NCI-H1694 treated with DMSO at 0.1 percent for 48 hours (cell line): ENCODE measurements around the gene HHIPL1.

Experiments
- DNase-seq: peaks from one replicate; lab custom pipeline; 2025; lab: John Stamatoyannopoulos, UW

The HHIPL1 gene

DNA sequence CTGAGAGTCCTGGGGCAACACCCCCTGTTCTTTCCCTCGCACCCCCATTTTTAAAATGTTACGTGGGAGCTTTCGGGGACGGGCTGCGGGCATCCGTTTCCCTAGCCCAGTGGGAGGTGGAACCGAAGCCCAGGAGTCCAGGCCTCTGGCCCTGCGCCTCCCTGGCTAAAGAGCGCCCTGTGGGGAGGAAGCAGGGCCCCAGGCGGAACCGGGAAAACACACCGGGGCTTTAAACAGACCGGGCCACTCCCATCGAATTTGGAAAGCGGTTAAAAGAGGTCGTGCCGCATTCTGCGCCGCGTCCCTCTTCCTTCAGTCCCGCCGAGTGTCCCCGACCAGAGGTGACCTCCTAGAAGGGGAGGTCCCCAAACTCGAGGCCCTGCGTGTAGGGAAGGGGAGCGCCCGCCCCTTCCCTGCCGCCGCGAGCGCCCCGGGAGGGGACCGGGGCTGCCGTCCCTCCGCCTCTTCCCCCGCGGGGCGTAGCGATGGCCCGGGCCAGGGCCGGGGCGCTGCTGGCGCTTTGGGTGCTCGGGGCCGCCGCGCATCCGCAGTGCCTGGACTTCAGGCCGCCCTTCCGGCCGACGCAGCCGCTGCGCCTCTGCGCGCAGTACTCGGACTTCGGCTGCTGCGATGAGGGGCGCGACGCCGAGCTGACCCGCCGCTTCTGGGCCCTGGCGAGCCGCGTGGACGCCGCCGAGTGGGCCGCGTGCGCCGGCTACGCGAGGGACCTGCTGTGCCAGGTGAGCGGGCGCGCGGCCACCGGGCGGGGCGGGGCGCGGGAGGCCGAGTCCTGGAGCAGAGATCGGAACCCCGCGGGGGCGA lies at the start of gene HHIPL1:
TSS of gene HHIPL1 (plus strand) at position 407 of the 822 bp plus-strand sequence. CDS start at position 486, 79 bp downstream.
- DNase-seq, result no peak

DNA sequence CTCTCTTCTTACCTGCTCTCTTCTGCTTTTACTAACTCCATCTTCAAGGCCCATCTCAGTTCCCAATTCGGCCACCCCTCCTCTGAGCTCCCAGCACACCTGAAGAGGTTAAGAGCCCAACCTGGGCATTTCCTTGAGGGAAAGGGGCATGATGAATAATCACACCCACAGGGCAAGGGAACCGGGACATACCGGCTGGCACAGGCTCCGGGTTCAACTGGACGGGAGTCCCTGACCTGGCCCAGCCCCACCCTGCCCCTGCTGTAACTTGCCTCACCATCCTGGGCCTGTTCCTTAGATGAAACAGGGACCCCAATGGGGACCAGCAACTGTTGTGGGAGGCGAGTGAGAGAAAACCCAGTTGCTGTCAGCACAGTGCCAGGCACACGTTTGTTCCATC lies 49.4 kb upstream of the HHIPL1 start:
- no peak for DNase-seq

DNA sequence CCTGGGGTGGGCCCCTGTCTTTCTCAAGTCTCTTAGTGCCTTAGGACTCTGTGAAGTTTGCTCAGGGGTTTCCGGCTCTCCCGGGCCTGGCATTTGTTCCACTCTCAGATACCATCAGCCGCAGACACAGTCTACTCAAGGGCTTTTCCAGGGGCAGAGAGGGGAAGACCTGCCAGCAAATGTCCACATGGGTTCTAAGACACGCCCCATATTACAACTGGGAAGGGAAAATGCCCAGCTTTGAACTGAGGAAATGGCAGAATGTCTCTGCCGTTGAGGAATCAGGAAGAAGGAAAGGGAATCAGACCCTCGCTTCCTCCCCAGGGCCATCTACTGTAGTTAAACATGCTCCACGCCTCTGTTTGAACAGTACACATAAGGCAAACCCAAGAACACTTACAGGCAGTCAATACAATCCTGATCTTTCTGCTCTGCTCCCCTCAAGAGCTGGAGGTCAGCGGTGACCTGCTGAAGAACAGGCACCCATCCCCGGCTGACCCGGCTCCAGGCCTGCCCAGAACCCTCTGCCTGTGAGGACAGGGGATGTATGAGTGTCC lies 48.8 kb upstream of the HHIPL1 start:
- DNase-seq, result no peak

DNA sequence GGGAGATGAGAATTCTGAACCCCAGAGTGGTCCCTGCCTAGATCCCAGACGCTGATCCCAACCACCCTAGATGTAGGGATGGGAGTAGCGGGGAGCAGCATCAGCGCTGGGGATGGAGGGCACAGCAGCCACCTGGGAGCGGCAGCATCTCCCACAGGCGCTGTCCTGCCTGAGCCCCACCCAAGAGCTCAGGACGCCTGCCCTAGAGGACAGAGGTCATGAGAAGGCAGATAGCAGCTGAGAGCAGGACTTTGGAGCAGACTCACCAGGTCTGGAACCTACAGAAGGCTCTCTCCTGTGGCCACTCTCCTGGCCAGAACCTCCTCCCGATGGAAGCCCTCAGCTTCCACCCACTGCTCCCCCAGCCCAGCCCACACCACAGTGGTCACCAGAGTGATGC lies 48.2 kb upstream of the HHIPL1 start:
- DNase-seq, result no peak

DNA sequence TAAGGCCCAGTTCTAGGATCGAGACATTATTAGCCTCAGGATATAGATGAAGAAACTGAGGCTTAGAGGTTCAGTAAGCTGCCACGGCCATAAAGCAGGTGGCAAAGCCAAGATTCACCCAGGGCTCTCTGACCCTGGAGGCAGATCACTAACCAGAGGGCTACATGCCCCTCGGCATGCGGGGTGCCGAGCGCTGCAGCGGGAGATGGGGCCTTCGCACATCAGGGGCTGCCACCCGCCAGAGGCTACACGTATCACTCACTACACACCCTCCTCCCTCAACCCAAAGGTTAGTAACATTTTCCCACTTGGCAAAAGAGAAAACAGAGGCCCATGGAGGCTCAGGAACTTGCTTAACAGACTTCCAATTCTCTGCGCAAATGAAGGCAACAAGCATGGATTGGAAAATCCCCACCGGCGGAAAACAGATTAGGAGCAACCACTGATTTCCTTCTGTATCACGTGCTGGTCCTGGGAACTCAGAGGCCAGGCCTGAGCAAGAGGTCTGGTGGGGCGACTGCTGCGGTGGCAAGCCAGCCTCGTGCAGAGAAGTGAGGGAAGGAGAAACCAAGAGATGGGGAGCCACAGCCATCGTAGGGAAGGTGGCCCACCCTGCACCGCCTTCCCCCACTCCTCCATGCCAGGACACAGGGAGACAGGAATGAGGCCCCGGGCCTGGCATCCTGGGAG lies 46.9 kb upstream of the HHIPL1 start:
- DNase-seq, result no peak

DNA sequence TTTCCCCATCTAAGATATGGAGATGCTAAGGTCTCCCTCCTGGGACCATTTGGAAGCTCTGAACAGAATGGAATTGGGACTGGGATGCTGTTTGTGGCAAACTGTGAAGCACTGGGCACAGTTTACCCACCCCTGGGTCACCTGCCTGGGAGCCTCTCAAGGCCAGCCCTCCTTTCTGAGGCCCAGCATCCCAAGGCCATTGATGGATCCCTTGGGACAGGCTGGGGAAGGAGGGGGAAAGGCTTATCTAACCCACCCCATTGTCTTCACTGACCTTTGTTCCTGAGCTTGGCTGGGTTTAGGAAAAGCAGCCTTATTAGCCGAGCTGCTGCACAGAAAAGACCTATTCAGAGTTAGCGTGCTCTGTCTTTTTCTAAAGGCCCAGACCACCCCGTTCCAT lies 46.2 kb upstream of the HHIPL1 start:
- no peak for DNase-seq

DNA sequence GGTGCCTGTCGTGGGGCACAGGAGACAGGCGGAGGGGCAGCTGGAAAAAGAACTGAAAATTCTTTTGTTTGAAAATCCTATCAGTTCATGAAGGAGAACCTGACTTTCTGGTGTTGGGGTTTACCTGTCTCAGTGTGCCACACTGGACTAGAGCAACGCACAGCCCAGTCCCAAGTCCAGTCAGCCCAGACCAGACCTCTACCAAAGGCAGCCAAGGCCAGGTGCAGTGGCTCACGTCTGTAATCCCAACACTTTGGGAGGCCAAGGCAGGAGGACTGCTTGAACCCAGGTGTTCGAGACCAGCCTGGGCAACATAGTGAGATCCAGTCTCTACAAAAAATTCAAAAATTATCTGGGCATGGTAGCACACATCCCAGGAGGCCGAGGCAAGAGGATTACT lies 45.5 kb upstream of the HHIPL1 start:
- DNase-seq, result no peak

DNA sequence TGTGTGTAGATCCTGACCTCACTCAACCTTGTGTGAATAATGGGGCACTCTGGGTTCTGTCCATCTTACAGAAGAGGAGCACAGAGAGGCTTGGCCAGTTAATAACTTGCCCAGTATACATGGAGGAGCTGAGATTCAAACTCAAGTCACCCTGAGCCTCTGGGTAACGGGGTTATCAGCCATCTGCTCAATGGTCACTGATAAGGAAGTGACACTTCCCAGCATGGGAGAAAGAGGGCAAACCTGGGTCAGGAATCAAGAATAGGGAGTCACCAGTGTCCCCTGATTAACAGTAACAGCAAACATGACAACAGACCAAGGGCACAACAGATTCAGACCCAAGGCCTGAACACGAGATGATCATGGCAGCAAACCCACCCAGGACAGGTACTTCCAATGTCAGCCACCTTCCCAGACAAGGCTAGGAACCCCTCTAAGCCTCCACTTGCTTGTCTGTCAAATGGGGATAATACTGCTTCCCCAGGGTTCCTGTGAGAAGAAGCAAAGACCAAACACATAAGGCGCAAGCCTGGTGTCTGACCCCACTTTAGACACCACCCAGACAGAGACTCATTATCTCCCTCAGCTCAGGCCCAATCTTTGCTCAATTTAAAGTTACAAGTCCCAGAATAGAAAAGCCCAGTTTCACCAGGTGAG lies 44.6 kb upstream of the HHIPL1 start:
- no peak for DNase-seq

DNA sequence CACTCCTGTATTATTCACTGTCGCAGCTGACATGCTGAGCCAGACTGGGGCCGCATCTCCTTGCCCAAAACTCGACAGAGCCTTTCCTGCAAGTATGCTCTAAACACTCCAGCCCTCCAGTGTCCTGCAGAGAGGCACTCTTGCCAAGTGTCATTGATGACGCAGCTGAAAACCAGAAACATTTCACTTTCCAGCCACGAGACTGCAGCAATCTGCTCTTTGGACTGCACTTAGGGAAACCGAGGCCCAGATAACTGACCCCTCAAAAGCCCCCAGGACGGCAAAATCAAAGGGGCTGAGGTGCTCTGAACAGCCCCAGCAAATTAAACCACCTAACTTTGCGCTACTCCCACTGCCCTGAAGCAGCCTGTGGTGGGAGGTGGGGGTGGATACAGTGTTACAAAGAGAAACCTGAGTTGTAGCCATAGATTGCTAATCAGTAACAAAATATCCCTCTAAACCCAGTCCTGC lies 43.5 kb upstream of the HHIPL1 start:
- no peak for DNase-seq

DNA sequence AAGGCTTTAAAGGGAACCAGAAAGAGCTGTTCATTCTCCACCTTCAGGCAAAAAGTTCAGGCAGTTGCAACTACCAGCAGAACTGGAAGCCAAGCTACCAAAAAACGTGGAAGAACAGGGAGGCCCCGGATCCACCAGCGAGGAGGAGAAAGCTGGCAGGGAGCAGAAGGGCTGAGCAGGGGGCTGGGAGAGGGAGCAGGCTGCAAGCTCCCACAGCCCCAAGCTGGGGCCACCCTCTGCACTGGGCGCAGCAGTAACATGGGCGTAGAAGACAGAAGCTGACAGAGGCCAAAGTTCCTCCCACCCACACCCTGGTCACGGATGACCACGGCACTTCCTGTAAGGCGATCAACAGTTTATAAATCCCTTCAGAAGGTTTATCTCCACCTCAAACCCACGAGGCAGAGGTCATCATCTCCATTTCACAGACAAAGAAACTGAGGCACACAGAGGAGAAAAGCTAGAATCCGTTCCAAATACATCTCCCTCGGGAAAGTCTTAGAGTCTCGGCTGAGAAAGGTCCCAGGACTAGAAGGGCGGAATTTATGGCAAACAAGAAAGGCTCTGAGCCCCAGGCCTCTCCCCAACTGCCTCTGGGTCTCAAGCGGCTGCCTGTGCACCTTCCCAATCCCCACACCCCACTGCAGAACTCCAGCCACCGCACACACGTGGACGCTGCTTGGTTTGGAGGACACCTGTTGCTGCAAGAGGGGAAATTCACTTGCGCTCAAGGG lies 42.7 kb upstream of the HHIPL1 start:
- DNase-seq, result peak; percentile 36

DNA sequence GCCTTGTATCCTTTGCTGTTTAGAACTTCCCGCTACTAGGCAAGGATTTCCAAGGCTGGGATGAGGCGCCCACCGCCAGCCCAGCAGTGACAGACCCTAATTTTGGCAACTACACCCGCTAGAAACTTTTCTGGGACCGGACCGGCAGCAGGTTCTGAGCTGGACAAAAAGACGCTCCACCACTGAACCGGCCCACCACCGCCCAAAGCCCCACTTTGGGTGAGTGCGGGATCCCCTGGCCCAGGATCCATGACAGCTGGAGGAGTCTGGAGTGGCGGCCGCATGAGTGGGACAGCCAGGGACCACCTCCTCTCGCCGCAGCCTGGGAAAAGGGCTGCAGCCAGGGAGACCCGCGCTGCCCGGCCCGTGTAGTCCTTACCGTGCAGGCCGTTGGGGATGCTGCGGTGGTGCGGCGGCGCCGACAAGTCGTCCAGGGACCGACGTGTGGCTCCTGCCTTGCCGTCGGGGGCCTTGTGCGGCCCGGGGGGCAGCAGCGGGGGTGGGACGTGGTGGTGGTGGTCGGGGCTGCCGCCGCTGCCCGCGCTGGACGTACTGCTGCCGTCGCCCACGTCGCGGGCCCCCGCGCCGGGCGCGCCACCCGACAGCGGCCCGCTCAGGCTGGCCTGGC lies 42.0 kb upstream of the HHIPL1 start:
- DNase-seq, result no peak

DNA sequence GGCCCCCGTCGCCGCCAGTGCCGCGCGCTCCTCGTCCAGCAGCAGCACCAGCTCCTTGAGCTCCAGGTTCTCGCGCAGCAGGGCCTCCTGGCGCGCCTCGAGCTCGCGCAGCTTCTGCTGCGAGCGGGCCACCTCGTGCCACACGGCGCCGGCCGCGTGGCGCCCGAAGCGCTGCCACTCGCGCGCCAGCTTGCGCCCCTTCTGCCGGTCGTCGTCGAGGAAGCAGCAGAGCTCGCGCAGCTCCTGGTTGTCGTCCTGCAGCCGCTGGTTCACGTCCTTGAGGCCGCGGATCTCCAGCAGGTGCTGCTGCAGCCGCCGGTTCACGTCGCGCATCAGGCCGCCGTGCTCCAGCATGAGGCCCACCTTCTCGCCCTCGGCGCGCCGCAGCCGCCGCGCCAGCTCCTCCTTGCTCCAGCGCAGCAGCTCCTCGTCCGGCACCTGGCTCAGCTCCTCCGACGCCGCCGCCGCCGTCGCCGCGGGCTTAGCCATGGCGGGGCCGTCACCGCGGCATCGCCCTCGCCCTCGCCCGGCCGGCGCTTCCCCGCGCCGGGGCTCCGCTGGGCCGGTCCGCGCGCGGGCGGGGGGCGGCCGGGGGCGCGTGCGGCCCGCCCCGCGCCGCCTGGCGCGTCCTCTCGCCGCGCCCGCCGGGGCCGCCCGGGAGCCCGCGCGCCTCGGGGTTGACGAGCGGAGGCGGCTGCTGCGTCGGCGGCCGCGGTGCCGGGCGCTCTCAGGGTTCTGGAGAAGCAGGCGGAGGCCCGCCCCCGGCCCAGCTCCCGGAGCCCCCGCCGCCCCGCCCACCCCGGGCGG lies 41.3 kb upstream of the HHIPL1 start, which contains the start of gene CCDC85C:
TSS of gene CCDC85C (minus strand) at position 737 of the 807 bp plus-strand sequence. CDS start at position 489, 248 bp downstream.
- DNase-seq, result no peak

DNA sequence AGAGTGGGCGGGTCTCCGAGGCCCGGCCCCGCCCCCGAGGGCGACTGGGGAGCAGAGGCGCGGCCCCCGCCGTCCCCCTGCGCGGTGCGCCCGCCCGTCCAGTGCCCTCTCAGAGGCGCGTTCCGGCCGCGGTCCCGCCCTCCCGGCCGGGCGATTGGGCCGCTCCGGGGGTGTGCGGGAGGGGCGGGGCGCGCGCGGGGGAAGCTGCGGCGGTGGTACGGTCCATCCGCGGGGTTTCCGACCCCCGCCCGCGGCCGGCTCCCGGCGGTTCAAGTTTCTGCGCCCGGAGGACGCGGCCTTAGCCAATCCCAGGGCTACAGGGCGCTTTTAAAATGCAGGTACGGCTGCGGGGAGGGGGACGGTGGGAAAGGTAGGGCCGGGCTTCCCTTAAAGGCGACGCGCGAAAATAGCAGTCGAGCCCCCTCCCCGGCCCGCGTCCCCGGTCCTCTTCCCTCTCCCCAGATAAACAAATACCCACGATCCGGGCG lies 40.6 kb upstream of the HHIPL1 start:
- DNase-seq, result peak; percentile 98

DNA sequence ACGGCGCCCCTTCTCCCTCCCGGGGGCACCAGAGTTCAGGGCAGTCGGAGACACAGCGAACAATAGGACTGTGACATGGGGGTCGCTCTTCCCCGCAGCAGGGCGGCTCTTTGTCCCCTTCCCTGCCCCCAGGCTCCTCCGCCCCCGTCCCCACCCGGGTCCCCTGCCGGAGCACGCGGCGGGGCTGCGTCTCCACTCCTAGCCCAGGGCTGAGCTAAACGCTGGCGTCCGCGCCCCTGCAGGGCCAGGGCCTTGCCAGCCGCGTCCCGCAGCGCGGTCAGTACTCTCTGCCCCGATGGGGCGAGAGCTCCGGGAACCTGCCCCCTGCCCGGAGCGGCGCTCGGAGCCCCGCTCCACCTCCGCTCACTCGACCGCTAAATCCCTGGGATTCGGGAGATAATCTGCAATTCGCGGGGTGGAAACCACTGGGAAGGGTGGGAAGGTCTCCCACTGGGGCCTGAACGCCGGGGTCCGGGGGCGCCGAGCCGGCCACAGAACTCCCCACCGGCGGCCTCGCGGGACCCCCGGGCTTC lies 40.1 kb upstream of the HHIPL1 start:
- no peak for DNase-seq

DNA sequence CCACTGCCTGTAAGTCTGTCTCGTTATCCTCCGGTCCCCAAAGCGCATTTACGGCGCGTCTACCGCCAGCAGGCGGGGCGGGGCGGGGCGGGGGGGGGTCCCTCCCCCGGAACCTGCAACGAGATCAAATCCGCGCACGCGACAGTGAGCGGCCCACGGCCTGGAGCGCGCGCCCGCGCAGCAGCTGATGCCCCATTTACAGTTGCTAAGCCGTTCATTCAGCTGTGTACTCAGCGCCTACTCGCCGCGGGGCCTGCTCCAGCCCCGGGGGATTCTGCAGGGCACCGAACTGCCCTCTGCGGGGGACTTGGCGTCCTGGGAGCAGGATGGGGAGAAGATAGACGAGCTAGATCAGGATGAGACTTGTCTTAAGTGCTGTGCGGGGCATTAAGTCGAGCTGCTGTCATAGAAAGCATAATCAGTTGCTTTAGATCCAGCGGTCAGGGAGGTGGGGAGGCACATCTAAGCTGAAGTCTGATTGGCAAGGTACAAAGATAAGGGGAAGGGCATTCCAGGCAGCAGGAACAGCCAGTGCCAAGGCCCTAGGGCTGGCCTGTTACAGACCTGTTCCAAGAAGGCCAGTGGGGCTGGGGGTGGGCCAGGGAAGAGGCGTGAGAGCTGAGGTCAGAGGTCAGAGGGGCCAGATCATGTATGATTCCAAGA lies 39.5 kb upstream of the HHIPL1 start:
- DNase-seq, result peak; percentile 95

DNA sequence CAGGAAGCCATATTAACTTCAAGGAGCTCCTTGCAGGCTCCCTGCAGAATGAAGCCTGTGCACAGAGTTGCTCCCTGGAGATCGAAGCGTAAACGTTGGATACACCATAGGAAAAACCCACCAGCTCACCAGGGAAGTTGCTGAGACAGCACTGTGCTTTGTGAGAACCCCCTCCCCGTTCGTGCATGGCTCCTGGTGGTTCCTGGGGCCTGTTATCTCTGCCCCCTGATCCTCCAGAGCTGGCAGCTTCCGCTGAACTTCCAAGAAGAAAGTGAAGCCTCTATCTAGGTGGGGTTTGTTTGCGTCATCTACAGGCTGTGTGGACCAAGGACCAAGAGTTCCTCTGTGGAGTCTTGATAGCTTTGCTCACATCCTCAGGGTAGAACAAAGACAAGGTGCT lies 38.6 kb upstream of the HHIPL1 start:
- DNase-seq, result no peak

DNA sequence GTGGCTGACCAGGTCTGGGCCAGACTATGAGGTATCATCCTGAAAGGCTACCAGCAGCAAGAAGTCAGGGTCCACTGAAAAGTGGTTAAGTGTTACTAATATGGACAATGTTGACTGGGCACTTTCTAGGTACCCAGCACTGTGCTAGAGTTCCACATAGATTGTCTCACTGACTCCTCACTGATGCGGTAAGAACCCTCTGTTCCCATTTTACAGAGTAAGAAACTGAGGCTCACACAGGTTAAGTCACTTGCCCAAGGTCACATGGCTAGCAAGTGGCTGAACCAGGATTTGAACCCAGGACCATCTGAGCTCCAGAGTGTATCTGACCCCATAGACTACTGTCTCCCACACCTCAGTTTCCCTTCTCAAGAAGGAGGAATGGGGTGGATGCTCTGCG lies 36.3 kb upstream of the HHIPL1 start:
- no peak for DNase-seq

DNA sequence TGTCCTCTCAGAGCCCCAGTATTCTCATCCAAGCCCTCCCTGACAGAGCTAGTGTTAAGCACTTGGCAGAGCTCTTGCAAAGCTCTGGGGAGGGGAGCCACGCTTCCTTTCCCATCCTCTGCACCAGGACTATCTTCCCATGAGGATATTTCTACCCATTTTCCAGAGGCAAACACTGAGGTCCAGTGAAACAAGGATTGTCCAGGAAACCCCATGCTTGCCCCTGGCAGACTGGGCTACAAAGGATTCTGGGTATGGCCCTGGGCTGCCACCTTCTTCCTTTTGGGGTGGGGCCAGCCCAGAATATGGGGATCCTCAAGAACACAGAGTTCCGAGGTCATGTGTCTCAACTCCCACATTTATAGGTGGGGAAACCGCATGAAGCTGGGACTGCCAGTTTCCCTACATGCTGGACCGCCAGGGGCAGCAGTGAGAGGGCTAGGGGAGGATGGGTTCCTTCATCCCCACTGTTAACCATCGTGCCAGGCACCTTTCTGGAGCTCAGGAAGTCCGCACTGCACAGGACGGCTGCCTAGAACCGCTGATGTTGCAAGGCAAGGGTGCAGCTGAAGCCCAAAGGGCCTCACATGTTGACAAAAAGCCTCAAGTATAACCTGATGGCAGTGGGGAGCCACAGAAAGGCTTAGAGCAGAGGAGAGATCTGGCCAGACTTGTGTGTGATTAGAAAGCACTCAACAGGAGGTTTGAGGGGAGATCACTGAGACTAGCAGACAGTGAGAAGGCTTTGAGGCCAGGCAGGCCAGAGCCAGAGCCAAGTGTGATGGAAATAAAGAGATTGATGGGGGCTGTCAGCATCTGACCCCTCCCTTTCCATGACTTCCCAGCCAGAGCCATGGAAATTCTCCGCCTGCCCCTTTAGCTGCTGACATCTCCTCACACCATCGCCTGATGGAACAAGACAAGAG lies 35.4 kb upstream of the HHIPL1 start:
- DNase-seq, result peak; percentile 16
